ENCODE data around the gene HOXD11. TPM values are rescaled to one million over a fixed set of nuclear protein-coding genes. Genes with fewer than 3 reads are reported as not detected.

The HOXD11 gene
- total RNA-seq, 1 donor from 2014 or later, result not detected

- H3K27ac Mint-ChIP-seq (ENCODE audit: unreplicated experiment), result no peak overlapping the region
- peaks cover 4% of the 10 kb centered on the region for H3K36me3 Mint-ChIP-seq (ENCODE audit: low read depth, unreplicated experiment)
- peak overlapping the region; percentile 87 for H3K4me3 Mint-ChIP-seq (ENCODE audit: unreplicated experiment)
- peaks cover 44% of the 10 kb centered on the region for H3K27me3 Mint-ChIP-seq (ENCODE audit: unreplicated experiment)
- DNase-seq (ENCODE audit: low spot score), result peak; percentile 74
- H3K9me3 Mint-ChIP-seq (ENCODE audit: unreplicated experiment), result no peaks in the 10 kb centered on the region
- H3K4me1 Mint-ChIP-seq (ENCODE audit: unreplicated experiment), result peaks cover 21% of the 10 kb centered on the region
- peak; percentile 45 for TF ChIP-seq CTCF (IDR thresholded peaks at IDR 0.05; ENCODE audit: unreplicated experiment)
These were observed 18.8 kb upstream of the HOXD11 start for GRCh38 chr2:176088048-176088936.

DNA sequence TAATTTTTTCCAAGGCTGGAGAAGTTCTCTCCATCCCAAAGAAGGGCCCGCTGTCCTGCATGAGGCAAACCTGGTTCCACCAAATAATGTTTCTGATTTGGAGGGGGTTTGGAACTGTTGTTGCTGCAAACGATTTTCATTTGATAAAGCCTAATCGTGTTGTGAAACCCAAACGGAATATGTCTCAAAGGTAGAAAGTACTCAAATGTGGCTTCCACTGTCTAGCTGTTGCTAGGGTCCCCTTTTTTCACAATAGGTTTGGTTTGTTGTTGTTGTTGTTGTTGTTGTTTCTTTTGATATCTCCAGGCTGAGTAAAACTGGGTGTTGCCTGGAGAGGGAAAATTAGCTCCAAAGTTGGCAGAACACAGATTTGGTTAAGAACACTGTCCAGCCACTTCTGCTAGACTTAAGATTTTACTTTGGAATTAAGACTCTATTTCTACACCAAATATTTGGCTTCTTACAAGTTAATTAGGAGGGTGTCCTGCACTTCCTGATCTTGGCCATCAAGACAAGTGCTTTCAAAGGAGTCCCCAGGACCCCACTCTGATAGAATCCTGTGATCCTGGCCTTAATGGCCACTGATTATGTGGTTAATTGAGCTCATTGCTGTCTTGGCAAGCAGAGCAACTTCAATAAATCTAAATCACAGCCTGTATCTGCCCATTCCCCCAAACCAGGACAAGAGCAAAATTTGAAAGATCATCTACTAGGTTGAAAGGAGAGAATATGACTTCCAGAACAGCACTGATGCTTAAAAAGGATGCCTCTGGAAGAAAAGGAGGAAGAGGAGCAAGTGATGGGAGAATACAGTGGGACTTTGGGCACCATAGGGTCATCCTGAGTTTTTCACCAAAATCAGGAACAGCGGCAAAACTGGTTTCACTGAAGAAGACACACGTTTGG, 17.9 kb upstream of the HOXD11 start:
- H3K27ac Mint-ChIP-seq (ENCODE audit: unreplicated experiment), result no peak overlapping the region
- peaks cover 44% of the 10 kb centered on the region for H3K27me3 Mint-ChIP-seq (ENCODE audit: unreplicated experiment)
- DNase-seq (ENCODE audit: low spot score), result no peak
- no peaks in the 10 kb centered on the region for H3K9me3 Mint-ChIP-seq (ENCODE audit: unreplicated experiment)
- peaks cover 4% of the 10 kb centered on the region for H3K36me3 Mint-ChIP-seq (ENCODE audit: low read depth, unreplicated experiment)
- no peak for TF ChIP-seq CTCF (IDR thresholded peaks at IDR 0.05; ENCODE audit: unreplicated experiment)
- no peak overlapping the region for H3K4me3 Mint-ChIP-seq (ENCODE audit: unreplicated experiment)
- H3K4me1 Mint-ChIP-seq (ENCODE audit: unreplicated experiment), result peaks cover 22% of the 10 kb centered on the region

DNA sequence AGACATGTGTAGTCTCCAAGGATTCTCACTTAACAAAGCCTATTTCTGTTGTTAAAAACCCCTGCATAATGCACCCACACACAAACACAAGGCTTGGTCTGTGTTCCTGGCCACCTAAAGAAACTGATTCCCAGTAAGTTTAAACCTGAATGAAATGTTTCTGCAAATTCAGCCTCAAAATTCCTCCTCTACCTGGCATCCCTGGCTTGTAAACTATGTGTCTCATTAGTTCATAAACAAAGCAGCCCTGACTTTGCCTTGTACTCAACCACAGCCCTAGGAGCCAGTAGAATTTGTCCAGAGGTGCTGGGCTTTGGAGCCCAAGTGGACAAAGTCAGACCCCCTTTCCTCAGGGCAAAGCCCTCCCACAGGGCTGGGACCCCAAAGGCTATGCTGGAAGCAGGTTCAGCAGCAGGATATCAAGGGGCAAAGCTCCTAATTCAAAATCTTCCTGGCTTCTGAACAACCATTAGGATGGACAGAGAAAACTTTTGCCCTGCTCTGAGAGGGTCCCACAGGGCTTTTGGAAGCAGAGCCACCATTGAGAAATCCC, 17.2 kb upstream of the HOXD11 start:
- Mint-ChIP-seq H3K27me3 (ENCODE audit: unreplicated experiment) (peaks cover 45% of the 10 kb centered on the region), H3K36me3 (ENCODE audit: low read depth, unreplicated experiment) (peaks cover 4% of the 10 kb centered on the region), H3K4me1 (ENCODE audit: unreplicated experiment) (peaks cover 19% of the 10 kb centered on the region), H3K4me3 (ENCODE audit: unreplicated experiment) (no peak overlapping the region), H3K27ac (ENCODE audit: unreplicated experiment) (no peak overlapping the region), H3K9me3 (ENCODE audit: unreplicated experiment) (no peaks in the 10 kb centered on the region)
- no peak for DNase-seq (ENCODE audit: low spot score)
- no peak for TF ChIP-seq CTCF (IDR thresholded peaks at IDR 0.05; ENCODE audit: unreplicated experiment)

- H3K27ac Mint-ChIP-seq (ENCODE audit: unreplicated experiment), result no peak overlapping the region
- no peaks in the 10 kb centered on the region for H3K9me3 Mint-ChIP-seq (ENCODE audit: unreplicated experiment)
- no peak overlapping the region for H3K4me3 Mint-ChIP-seq (ENCODE audit: unreplicated experiment)
- DNase-seq (ENCODE audit: low spot score), result no peak
- H3K27me3 Mint-ChIP-seq (ENCODE audit: unreplicated experiment), result peaks cover 44% of the 10 kb centered on the region
- TF ChIP-seq CTCF (IDR thresholded peaks at IDR 0.05; ENCODE audit: unreplicated experiment), result no peak
- H3K4me1 Mint-ChIP-seq (ENCODE audit: unreplicated experiment), result peaks cover 15% of the 10 kb centered on the region
- H3K36me3 Mint-ChIP-seq (ENCODE audit: low read depth, unreplicated experiment), result peaks cover 4% of the 10 kb centered on the region
These were observed 16.2 kb upstream of the HOXD11 start for GRCh38 chr2:176090862-176091261.
